GM12872 (cell line): ENCODE results near the gene NELFA.

Experiments used
- CTCF ChIP-seq: IDR thresholded peaks from 3 replicates; pipeline ENCODE4 v1.5.1; 2011; ENCODE audit warnings: low read depth, mild to moderate bottlenecking, low read length, moderate library complexity; ENCODE audit not compliant: insufficient read depth

Gene NELFA

GRCh38 chr4:1937550-1937949 is 71.2 kb downstream of the NELFA start:
- no peak for TF ChIP-seq CTCF

- no peak for TF ChIP-seq CTCF
Observed at GRCh38 chr4:1933700-1934099, 75.1 kb downstream of the NELFA start.

- no peak for TF ChIP-seq CTCF
Observed at GRCh38 chr4:1932736-1933135, 76.0 kb downstream of the NELFA start.
